AG09309 (cell line): ENCODE measurements around the gene ENTR1.

Experiments
- DNase-seq: peaks from one replicate; pipeline ENCODE4 v3.0.0-alpha.2; 2010; ENCODE audit warnings: low read depth
- H3K4me3 ChIP-seq: 2 replicates; pipeline ENCODE4 v1.5.1; 2011; ENCODE audit warnings: mild to moderate bottlenecking, low read depth, low read length, moderate library complexity; ENCODE audit not compliant: control insufficient read depth
- TF ChIP-seq, protein P1 (sequence below): IDR thresholded peaks from 2 replicates; pipeline ENCODE4 v1.5.1; 2011; ENCODE audit warnings: mild to moderate bottlenecking, low read depth, low read length, inconsistent platforms; ENCODE audit not compliant: insufficient read depth, control insufficient read depth; ENCODE audit errors: missing control alignments

The ENTR1 gene

DNA sequence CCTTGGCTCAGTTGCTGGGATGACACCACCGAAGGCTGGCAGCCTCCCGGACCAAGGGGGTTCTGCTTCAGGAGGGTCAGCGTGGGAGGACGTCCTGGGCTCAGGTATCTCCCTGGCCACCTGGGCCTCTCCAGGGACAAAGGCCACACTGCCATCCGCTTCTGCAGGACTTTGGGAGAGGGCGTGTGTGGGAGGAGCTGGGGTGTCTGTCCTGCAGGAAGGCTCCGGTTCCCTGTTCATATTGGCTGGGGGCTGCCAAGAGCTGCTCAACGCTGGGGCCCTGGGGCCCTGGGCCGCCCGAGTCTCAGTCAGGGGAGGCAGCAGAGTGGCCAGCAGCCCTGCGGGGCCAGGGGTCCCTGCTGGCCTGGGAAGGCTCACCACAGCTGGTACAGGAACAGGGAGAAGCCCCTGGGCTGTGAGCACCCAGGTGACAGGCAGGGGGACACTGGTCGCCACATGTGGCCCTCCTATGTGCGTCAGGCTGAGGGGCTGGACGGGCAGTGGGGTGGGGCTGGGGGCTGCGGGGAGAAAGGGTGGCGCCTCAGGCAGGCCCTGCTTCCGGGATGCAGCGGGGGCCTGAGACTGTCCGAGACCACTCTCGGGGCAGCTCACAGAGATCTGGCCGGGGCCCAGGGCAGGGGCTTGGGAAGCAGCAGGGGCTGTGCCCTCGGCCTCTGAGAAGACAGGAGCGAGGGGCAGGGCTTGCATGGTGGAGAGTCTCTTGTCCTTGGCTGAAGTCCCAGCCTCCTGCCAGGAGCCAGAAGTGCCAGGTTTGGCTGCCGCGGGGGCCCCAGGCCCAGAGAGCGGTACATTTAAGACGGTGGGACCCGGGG, 32.0 kb downstream of the ENTR1 start:
- no peak overlapping the region for H3K4me3 ChIP-seq
- no peak for DNase-seq
- TF ChIP-seq, protein P1, sequence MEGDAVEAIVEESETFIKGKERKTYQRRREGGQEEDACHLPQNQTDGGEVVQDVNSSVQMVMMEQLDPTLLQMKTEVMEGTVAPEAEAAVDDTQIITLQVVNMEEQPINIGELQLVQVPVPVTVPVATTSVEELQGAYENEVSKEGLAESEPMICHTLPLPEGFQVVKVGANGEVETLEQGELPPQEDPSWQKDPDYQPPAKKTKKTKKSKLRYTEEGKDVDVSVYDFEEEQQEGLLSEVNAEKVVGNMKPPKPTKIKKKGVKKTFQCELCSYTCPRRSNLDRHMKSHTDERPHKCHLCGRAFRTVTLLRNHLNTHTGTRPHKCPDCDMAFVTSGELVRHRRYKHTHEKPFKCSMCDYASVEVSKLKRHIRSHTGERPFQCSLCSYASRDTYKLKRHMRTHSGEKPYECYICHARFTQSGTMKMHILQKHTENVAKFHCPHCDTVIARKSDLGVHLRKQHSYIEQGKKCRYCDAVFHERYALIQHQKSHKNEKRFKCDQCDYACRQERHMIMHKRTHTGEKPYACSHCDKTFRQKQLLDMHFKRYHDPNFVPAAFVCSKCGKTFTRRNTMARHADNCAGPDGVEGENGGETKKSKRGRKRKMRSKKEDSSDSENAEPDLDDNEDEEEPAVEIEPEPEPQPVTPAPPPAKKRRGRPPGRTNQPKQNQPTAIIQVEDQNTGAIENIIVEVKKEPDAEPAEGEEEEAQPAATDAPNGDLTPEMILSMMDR = no peak

DNA sequence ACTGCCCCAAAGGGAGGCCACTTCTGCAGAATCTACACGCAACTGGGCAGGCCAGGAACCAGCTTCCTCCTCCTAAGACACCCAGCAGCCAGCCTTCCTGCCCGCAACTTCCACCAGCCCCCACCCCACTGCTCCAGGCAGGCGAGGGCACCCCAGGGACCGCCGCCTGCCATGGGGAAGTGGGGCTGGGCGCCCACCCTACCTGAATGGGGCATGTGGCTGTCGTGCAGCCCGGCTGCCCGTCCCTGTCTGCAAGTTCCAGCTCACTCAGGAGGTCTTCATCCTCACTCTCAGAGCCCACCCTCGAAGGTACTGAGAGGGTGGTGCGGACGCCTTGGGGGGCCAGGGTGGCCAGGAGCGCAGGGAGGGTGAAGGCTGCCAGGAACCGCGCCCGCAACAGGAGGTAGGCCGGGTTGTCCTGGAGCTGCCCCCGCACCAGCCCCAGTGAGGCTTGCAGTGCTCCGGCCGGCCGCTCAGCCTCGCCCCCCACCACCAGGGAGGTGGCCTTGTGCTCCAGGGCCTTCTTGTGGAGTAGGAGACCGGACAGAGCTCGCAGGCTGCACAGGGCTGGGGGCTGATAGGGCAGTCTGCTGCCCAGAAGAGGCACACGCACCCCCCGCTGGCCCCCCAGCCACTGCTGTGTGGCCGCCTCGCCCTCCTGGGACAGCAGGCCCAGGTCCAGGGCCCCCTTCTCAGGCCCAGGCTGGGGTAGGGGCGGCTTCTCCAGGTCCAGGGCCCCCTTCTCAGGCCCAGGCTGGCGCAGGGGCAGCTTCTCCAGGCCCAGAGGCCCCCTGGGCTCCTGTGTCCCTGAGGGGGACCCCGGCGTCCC, 32.9 kb downstream of the ENTR1 start:
- TF ChIP-seq, protein P1 = no peak
- no peak for DNase-seq
- no peak overlapping the region for H3K4me3 ChIP-seq

DNA sequence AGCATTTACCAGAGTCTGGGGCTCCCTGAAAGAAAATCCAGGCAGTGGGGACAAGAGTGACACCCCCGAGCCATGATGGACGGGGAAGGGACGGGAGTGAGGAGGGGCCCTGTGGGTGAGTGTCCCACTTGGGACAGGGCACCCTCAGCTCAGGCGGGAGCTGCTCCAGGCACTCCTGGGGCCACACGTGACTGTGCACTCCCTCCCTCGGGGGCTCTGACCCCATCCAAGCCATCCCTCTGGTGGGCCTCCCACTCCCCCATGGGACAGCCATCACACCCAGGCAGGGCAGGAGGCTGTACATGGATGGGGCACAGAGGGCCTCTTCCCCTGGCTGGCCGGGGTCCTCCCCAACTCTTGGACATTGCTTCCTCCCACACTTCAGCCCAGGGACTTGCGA, 34.0 kb downstream of the ENTR1 start:
- no peak overlapping the region for H3K4me3 ChIP-seq
- TF ChIP-seq, protein P1 = no peak

DNA sequence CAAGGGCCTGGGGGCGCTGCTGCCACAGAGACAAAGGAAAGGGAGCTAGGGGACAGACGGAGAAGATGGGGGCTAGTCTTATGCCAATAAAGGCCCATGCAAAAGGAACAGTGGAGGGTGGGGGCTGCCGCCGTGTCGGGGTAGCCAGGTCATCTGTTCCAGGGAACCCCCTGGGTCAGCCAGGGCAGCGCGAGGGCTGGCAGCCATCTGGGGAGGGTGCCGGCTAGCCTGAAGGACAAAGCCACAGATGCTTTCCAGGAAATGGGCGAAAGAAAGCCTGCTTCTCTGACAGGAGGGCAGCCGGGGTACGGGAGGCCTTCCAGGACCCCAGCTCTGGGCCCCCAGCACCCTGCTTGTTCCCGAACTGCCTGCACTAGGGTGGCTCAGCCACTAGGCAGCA, 35.3 kb downstream of the ENTR1 start:
- TF ChIP-seq, protein P1 = no peak
- DNase-seq = no peak

More for the DNA sequence above, 34.0 kb downstream of the ENTR1 start:
- DNase-seq = no peak

DNA sequence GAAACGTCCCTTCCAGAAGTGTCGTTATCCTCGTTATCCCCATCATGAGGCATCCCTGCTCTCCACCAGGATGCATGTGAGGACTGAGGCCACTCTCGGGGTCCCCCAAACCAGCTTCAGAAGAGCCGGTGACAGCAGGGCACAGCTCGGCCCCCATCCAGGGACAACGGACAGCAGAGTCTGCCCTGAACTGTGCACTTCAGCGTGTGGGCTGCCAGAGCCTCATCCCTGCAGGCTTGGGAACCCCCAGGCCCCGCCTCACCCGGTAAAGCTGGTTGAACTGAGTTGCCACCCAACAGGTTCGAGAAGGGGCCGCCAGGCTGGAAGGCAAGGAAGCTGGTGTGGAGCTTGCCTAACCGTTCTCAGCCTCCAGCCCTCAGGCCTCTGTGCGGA, 36.2 kb downstream of the ENTR1 start:
- no peak overlapping the region for H3K4me3 ChIP-seq
- no peak for DNase-seq
- TF ChIP-seq, protein P1 = no peak

More for the DNA sequence above, 35.3 kb downstream of the ENTR1 start:
- H3K4me3 ChIP-seq = no peak overlapping the region

DNA sequence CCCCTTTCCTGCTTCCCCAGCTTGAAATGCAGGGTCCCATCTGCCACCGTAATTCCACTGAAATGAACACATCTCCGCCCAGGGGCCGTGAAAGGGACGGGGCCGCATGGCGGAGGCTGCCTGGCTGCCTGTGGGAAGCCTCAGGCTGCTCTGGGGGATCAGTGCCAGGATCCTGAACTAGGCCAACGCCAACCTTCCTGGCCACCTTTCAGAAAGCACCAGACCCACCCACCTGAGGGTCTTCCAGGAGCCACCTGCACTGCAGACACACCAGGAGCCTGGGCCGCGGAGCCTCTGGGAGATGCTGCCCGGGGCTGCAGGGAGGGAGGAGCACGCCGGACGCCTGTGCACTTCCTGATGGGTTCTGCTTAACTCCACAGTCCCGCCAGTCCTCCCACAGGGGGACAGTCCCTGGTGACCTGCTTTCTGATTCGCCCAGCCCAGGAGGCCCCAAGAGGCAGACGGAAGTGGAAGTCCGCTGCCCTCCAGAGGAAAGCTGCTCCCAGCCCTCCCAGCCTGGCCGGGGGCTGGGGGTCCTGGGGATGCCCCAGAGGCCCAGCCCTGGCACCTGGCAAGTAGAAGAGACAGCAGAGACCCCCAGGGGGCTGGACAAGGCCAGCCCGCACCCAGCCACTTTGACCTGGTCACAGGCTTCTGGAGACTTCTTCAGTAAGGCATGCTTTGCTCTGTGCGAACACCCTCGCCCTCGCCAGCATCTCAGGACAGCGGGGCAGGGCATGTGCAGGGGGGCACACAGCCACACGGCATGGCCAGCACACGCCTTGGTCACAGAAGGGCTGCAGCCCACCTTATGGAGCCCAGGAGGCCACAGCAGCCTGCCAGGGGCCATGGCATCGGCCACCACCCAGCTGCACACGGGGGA, 36.9 kb downstream of the ENTR1 start, which contains the start of gene CARD9:
CARD9 (minus strand) TSS at position 370 of the 883 bp plus-strand sequence. CDS start 1,591 bp downstream, outside the sequence.
- H3K4me3 ChIP-seq = no peak within 1 kb of the TSS
- TF ChIP-seq, protein P1 = no peak
- no peak for DNase-seq
